ENCODE data around the gene CDRT15.

DNA sequence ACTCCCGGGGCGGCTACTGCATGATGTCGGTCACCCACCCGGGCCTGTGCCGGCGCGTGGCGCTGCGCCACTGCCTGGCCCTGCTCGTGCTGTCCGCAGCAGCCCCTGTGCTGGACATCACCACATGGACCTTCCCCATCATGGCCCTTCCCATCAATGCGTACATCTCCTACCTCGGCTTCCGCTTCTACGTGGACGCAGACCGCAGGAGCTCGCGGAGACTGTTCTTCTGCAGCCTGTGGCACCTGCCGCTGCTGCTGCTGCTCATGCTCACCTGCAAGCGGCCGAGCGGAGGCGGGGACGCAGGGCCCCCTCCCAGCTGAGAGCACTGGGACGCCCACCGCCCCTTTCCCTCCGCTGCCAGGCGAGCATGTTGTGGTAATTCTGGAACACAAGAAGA lies 29.8 kb downstream of the CDRT15 start:
- no peak for TF ChIP-seq POLR2A (IDR thresholded peaks at IDR 0.05)
- TF ChIP-seq, protein P1, sequence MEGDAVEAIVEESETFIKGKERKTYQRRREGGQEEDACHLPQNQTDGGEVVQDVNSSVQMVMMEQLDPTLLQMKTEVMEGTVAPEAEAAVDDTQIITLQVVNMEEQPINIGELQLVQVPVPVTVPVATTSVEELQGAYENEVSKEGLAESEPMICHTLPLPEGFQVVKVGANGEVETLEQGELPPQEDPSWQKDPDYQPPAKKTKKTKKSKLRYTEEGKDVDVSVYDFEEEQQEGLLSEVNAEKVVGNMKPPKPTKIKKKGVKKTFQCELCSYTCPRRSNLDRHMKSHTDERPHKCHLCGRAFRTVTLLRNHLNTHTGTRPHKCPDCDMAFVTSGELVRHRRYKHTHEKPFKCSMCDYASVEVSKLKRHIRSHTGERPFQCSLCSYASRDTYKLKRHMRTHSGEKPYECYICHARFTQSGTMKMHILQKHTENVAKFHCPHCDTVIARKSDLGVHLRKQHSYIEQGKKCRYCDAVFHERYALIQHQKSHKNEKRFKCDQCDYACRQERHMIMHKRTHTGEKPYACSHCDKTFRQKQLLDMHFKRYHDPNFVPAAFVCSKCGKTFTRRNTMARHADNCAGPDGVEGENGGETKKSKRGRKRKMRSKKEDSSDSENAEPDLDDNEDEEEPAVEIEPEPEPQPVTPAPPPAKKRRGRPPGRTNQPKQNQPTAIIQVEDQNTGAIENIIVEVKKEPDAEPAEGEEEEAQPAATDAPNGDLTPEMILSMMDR (IDR thresholded peaks at IDR 0.05): no peak
